OCI-LY7 (cell line): Measurements from ENCODE around the gene NEDD4.
A peak's percentile ranks its signal among the peaks of the same experiment; 100 is the strongest.

Experiments used
- CTCF ChIP-seq: fragments of 200-600 bp; sonication (generic); conservative IDR thresholded peaks from 2 replicates; pipeline ENCODE4 v1.5.1; 2014; ENCODE audit warnings: mild to moderate bottlenecking, antibody characterized with exemption, low read length, moderate library complexity, mixed read lengths
- EZH2phosphoT487 ChIP-seq: fragments of 200-600 bp; sonication (generic); IDR thresholded peaks from 2 replicates; pipeline ENCODE4 v1.6.1; 2018; ENCODE audit warnings: low read depth, borderline replicate concordance, mild to moderate bottlenecking, mixed run types, antibody characterized with exemption, low read length, moderate library complexity, mixed read lengths

GRCh38 chr15:55789066-55789660 is 204.2 kb downstream of the NEDD4 start:
- TF ChIP-seq CTCF (peak; percentile 89), EZH2phosphoT487 (no peak)
